ENCODE measurements around the gene CDH22. TPM values are rescaled to one million over a fixed set of nuclear protein-coding genes. Genes with fewer than 3 reads are reported as not detected.

Gene CDH22
- total and polyA plus RNA-seq, 9 of the 15 experiments (the other 6 are each of a cell fraction or from before 2014, with no cell fraction given) = 0.07 to 0.08 TPM; not detected in 7

DNA sequence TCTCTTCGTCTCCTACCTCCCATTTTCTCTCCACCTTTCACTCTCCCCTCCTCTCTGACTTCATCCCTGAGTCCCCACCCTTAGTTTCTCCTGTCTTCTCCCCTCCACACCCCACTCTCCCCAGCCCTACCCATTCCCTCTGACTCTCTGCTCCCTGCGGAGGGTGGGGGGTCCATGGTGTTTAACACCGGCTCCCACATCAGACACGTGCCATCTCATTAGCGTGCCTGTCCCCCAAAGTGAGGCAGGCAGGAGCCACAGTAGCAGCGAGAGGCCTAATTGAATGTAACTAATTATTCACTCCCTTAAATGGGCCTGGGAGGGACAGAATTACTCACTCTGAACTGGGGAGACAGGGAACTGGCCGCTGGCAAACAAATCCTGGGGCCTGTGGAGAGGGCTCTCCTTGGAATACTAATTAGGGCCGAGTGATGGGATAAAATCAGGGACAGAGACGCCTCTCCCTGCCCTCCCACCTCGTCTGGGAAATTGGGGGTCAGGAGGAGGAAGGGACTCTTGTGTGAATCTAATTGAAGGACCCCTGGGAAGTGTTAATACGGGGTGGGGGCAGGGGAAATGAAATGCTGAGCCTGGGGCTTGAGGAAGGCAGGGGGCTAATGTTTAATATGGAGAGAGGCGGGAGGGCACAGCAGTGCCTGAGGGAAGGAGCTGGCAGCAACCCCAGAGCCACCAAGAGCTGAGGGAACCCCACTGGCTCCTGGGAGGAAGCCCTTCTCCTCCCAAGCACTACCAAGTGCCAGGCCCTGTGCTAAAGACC, 172.3 kb downstream of the CDH22 start (continued):
- TF ChIP-seq, protein P1, sequence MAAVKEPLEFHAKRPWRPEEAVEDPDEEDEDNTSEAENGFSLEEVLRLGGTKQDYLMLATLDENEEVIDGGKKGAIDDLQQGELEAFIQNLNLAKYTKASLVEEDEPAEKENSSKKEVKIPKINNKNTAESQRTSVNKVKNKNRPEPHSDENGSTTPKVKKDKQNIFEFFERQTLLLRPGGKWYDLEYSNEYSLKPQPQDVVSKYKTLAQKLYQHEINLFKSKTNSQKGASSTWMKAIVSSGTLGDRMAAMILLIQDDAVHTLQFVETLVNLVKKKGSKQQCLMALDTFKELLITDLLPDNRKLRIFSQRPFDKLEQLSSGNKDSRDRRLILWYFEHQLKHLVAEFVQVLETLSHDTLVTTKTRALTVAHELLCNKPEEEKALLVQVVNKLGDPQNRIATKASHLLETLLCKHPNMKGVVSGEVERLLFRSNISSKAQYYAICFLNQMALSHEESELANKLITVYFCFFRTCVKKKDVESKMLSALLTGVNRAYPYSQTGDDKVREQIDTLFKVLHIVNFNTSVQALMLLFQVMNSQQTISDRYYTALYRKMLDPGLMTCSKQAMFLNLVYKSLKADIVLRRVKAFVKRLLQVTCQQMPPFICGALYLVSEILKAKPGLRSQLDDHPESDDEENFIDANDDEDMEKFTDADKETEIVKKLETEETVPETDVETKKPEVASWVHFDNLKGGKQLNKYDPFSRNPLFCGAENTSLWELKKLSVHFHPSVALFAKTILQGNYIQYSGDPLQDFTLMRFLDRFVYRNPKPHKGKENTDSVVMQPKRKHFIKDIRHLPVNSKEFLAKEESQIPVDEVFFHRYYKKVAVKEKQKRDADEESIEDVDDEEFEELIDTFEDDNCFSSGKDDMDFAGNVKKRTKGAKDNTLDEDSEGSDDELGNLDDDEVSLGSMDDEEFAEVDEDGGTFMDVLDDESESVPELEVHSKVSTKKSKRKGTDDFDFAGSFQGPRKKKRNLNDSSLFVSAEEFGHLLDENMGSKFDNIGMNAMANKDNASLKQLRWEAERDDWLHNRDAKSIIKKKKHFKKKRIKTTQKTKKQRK (IDR thresholded peaks at IDR 0.05; ENCODE audit: borderline replicate concordance, low read depth, low read length) = no peak
- no peak for TF ChIP-seq ETV1 (tag; conservative IDR thresholded peaks at IDR 0.05; ENCODE audit: low read depth)
- TF ChIP-seq, protein P2, sequence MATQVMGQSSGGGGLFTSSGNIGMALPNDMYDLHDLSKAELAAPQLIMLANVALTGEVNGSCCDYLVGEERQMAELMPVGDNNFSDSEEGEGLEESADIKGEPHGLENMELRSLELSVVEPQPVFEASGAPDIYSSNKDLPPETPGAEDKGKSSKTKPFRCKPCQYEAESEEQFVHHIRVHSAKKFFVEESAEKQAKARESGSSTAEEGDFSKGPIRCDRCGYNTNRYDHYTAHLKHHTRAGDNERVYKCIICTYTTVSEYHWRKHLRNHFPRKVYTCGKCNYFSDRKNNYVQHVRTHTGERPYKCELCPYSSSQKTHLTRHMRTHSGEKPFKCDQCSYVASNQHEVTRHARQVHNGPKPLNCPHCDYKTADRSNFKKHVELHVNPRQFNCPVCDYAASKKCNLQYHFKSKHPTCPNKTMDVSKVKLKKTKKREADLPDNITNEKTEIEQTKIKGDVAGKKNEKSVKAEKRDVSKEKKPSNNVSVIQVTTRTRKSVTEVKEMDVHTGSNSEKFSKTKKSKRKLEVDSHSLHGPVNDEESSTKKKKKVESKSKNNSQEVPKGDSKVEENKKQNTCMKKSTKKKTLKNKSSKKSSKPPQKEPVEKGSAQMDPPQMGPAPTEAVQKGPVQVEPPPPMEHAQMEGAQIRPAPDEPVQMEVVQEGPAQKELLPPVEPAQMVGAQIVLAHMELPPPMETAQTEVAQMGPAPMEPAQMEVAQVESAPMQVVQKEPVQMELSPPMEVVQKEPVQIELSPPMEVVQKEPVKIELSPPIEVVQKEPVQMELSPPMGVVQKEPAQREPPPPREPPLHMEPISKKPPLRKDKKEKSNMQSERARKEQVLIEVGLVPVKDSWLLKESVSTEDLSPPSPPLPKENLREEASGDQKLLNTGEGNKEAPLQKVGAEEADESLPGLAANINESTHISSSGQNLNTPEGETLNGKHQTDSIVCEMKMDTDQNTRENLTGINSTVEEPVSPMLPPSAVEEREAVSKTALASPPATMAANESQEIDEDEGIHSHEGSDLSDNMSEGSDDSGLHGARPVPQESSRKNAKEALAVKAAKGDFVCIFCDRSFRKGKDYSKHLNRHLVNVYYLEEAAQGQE (IDR thresholded peaks at IDR 0.05; ENCODE audit: borderline replicate concordance) = no peak
- TF ChIP-seq, protein P2 (CRISPR knock-in tag; IDR thresholded peaks at IDR 0.05; ENCODE audit: low read depth) = no peak
- no peak for TF ChIP-seq PHB2 (IDR thresholded peaks at IDR 0.05; ENCODE audit: low read depth)
- TF ChIP-seq RBM22 (IDR thresholded peaks at IDR 0.05; ENCODE audit: low read depth, low read length, poor library complexity, severe bottlenecking) = no peak
- no peak for TF ChIP-seq NFE2 (IDR thresholded peaks at IDR 0.05; ENCODE audit: low read depth)
- TF ChIP-seq RFX5 (IDR thresholded peaks at IDR 0.05; ENCODE audit: low read depth, low read length) = no peak
- TF ChIP-seq ELF4 (CRISPR knock-in tag; IDR thresholded peaks at IDR 0.05) = no peak
- no peak for TF ChIP-seq ZNF584 (CRISPR knock-in tag; IDR thresholded peaks at IDR 0.05; ENCODE audit: low read depth)
- no peak for TF ChIP-seq HOXB6 (CRISPR knock-in tag; IDR thresholded peaks at IDR 0.05; ENCODE audit: borderline replicate concordance)
- no peak for TF ChIP-seq NCOA4 (IDR thresholded peaks at IDR 0.05; ENCODE audit: partially characterized antibody)
- TF ChIP-seq FOXK2 (conservative IDR thresholded peaks at IDR 0.05 in 1 of 2, IDR thresholded peaks at IDR 0.05 in 1 of 2; ENCODE audit: low read depth in 2 of 2) = no peak
- no peak for TF ChIP-seq CCAR2 (IDR thresholded peaks at IDR 0.05; ENCODE audit: low read depth, low read length)
